GM12878 (cell line): ENCODE measurements around the gene IL2. TPM values are rescaled to one million over a fixed set of nuclear protein-coding genes. Genes with fewer than 3 reads are reported as not detected.

Experiments
- polyA plus RNA-seq, 11 experiments: library from polyadenylated mRNA; depleted of rRNA in 4 of 11; unstranded in 6 of 11; stranded (reverse) in 5 of 11; fragments of >200 nt; fragmentation: Nextera tagmentation in 4 of 11; fragmentation: Illumina TruSeq in 1 of 11; extraction: Ambion mirVana in 4 of 11; extraction: Trizol in 1 of 11; gene quantifications; 1 replicate in 1 of 11; 2 replicates in 10 of 11; pipeline versions ENCODE4 v1.2.1 to v1.2.3, GENCODE V29; 2011 to 2016; ENCODE audit warnings: inconsistent platforms in 2 of 11, missing spikeins in 2 of 11, low read depth in 1 of 11
- total RNA-seq, 4 experiments: library from RNA; depleted of rRNA in 3 of 4; stranded (reverse); fragments of >200 nt in 3 of 4; fragmentation: Illumina TruSeq in 1 of 4; extraction: Trizol in 1 of 4; gene quantifications; 2 replicates each; pipeline versions ENCODE4 v1.2.1 to v1.2.3, GENCODE V29; 2013 to 2021

The IL2 gene
- total and polyA plus RNA-seq, 10 of the 15 experiments (the other 5 are each of a cell fraction or from before 2014, with no cell fraction given), result 1.2 TPM; not detected in 9

Other genes with a start within 250 kb of the IL2 start
- gene ADAD1, start 77.7 kb downstream of the IL2 start, total RNA-seq (2014; rRNA removed), result not detected in 2 replicates
- gene ADAD1, start 77.7 kb downstream of the IL2 start, total RNA-seq (2014; rRNA removed; fragmentation: Illumina TruSeq; extraction: Trizol), result not detected in 2 replicates
- gene ADAD1, start 77.7 kb downstream of the IL2 start, total RNA-seq (2021), result not detected in 2 replicates
- gene ADAD1, start 77.7 kb downstream of the IL2 start, polyA plus RNA-seq (2011; rRNA removed), result not detected in 2 replicates
- gene ADAD1, start 77.7 kb downstream of the IL2 start, polyA plus RNA-seq (2014; fragmentation: Illumina TruSeq; extraction: Trizol), result not detected in 2 replicates
- not detected for gene ADAD1, start 77.7 kb downstream of the IL2 start, polyA plus RNA-seq (2014; fragmentation: Nextera tagmentation; extraction: Ambion mirVana)
- not detected in 2 replicates for gene ADAD1, start 77.7 kb downstream of the IL2 start, polyA plus RNA-seq (2014; rRNA removed)
- not detected for gene ADAD1, start 77.7 kb downstream of the IL2 start, polyA plus RNA-seq (2016; fragmentation: Nextera tagmentation; extraction: Ambion mirVana)
- gene IL21, start 164.3 kb upstream of the IL2 start, total RNA-seq (2014; rRNA removed), result not detected in 2 replicates
- not detected in 2 replicates for gene IL21, start 164.3 kb upstream of the IL2 start, total RNA-seq (2014; rRNA removed; fragmentation: Illumina TruSeq; extraction: Trizol)
- not detected in 2 replicates for gene IL21, start 164.3 kb upstream of the IL2 start, total RNA-seq (2021)
- gene IL21, start 164.3 kb upstream of the IL2 start, polyA plus RNA-seq (2011; rRNA removed), result not detected in 2 replicates
- gene IL21, start 164.3 kb upstream of the IL2 start, polyA plus RNA-seq (2014; fragmentation: Illumina TruSeq; extraction: Trizol), result not detected in 2 replicates
- not detected for gene IL21, start 164.3 kb upstream of the IL2 start, polyA plus RNA-seq (2014; fragmentation: Nextera tagmentation; extraction: Ambion mirVana)
- gene IL21, start 164.3 kb upstream of the IL2 start, polyA plus RNA-seq (2014; rRNA removed), result not detected in 2 replicates
- gene IL21, start 164.3 kb upstream of the IL2 start, polyA plus RNA-seq (2016; fragmentation: Nextera tagmentation; extraction: Ambion mirVana), result not detected